ENCODE measurements around the gene SLC15A1. TPM values are rescaled to one million over a fixed set of nuclear protein-coding genes. Genes with fewer than 3 reads are reported as not detected.

The SLC15A1 gene
- polyA plus RNA-seq, 2 of the 4 experiments (the other 2 are of a cell fraction) = 0.04 to 0.09 TPM

- TF ChIP-seq, protein P1, sequence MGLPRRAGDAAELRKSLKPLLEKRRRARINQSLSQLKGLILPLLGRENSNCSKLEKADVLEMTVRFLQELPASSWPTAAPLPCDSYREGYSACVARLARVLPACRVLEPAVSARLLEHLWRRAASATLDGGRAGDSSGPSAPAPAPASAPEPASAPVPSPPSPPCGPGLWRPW (IDR thresholded peaks at IDR 0.05) = no peak
These were observed 17.3 kb upstream of the SLC15A1 start (continued) for GRCh38 chr13:98769736-98770135.

GRCh38 chr13:98768522-98768921, 16.1 kb upstream of the SLC15A1 start:
- POLR2A ChIA-PET = no interaction called here
- 76% methylated on average over 4 of the region's 4 CpGs for WGBS (ENCODE audit: missing lambda C conversion rate)
- no peak for DNase-seq (ENCODE audit: low read depth in 1 of 2, low spot score in 1 of 2)

GRCh38 chr13:98766697-98767096, 14.2 kb upstream of the SLC15A1 start:
- H3K4me2 ChIP-seq = no peak overlapping the region
- H3K4me3 ChIP-seq = no peak overlapping the region
- POLR2A ChIA-PET = no interaction called here
- H3K9me3 ChIP-seq = no peaks in the 10 kb centered on the region
- no peak overlapping the region for H3K27ac ChIP-seq
- H3K4me1 ChIP-seq = no peaks in the 10 kb centered on the region
- no peak for TF ChIP-seq RCOR1 (IDR thresholded peaks at IDR 0.05; ENCODE audit: low read depth, low read length)
- ATAC-seq (no peak), FAIRE-seq (no peak), DNase-seq (ENCODE audit: low read depth in 1 of 2, low spot score in 1 of 2) (no peak)
- 77% methylated on average over 11 of the region's 11 CpGs for WGBS (ENCODE audit: missing lambda C conversion rate)
- CTCF ChIA-PET = interaction anchor here (0.9 to 1.5 kb wide), 2 partner anchors 9 to 322 kb away, joined by 3 read pairs; no protein-coding TSS in a partner anchor

More at GRCh38 chr13:98768522-98768921, 16.1 kb upstream of the SLC15A1 start:
- Histone ChIP-seq H3K4me1 (no peaks in the 10 kb centered on the region), H3K9me3 (no peaks in the 10 kb centered on the region), H3K4me2 (no peak overlapping the region), H3K4me3 (no peak overlapping the region), H3K27ac (no peak overlapping the region)
- CTCF ChIA-PET = no interaction called here
- ATAC-seq (no peak), FAIRE-seq (no peak)
- TF ChIP-seq, protein P2, sequence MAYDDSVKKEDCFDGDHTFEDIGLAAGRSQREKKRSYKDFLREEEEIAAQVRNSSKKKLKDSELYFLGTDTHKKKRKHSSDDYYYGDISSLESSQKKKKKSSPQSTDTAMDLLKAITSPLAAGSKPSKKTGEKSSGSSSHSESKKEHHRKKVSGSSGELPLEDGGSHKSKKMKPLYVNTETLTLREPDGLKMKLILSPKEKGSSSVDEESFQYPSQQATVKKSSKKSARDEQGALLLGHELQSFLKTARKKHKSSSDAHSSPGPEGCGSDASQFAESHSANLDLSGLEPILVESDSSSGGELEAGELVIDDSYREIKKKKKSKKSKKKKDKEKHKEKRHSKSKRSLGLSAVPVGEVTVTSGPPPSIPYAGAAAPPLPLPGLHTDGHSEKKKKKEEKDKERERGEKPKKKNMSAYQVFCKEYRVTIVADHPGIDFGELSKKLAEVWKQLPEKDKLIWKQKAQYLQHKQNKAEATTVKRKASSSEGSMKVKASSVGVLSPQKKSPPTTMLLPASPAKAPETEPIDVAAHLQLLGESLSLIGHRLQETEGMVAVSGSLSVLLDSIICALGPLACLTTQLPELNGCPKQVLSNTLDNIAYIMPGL (CRISPR knock-in tag; IDR thresholded peaks at IDR 0.05; ENCODE audit: borderline replicate concordance) = no peak
- TF ChIP-seq CEBPB (IDR thresholded peaks at IDR 0.05) = peak; percentile 71 to 80; a peak in 3 of 4 replicates

DNA sequence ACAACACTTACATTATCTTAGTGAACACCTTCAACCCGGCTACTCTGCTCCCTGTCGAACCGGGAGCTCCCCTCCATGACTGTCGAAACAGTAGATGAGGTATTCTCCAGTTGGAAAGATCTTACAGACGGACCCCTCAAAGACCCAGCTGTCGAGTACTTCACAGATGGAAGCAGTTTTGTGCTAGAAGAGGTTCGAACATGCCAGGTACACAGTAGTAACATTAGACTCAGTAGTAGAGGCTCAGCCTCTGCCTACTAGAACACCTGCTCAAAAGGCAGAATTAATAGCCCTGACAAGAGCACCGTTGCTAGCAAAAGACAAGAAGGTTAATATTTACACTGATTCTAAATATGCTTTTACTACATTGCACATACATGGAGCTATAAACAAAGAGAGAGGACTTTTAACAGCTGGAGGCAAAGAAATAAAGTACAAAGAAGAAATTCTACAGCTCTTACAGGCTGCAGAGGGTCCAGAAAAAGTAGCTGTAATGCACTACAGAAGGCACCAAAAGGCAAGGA, 13.6 kb upstream of the SLC15A1 start:
- Histone ChIP-seq H3K9me3 (no peaks in the 10 kb centered on the region), H3K4me3 (no peak overlapping the region), H3K27ac (no peak overlapping the region), H3K4me2 (no peak overlapping the region), H3K4me1 (no peaks in the 10 kb centered on the region)
- no peak for TF ChIP-seq JUNB (IDR thresholded peaks at IDR 0.05)
- no peak for TF ChIP-seq RARB (CRISPR knock-in tag; IDR thresholded peaks at IDR 0.05)
- no peak for TF ChIP-seq CEBPB (IDR thresholded peaks at IDR 0.05)
- TF ChIP-seq FOSL2 (IDR thresholded peaks at IDR 0.05) = no peak
- TF ChIP-seq FOSL2 (CRISPR knock-in tag; IDR thresholded peaks at IDR 0.05) = no peak
- no peak for TF ChIP-seq REST (IDR thresholded peaks at IDR 0.05)
- no peak for TF ChIP-seq KDM5A (IDR thresholded peaks at IDR 0.05)
- no peak for TF ChIP-seq BHLHE40 (IDR thresholded peaks at IDR 0.05; ENCODE audit: low read depth, low read length)
- no peak for TF ChIP-seq ZSCAN20 (CRISPR knock-in tag; IDR thresholded peaks at IDR 0.05)
- no peak for TF ChIP-seq RFX5 (IDR thresholded peaks at IDR 0.05)
- TF ChIP-seq FOXS1 (CRISPR knock-in tag; IDR thresholded peaks at IDR 0.05) = no peak
- no peak for TF ChIP-seq CHD2 (IDR thresholded peaks at IDR 0.05; ENCODE audit: low read length, partially characterized antibody)
- no peak for TF ChIP-seq HOXB5 (CRISPR knock-in tag; IDR thresholded peaks at IDR 0.05)
- no peak for TF ChIP-seq MYC (IDR thresholded peaks at IDR 0.05; ENCODE audit: borderline replicate concordance, low read length)
- no peak for TF ChIP-seq CBX8 (IDR thresholded peaks at IDR 0.05)
- ChIA-PET CTCF (interaction anchor here (0.9 to 1.5 kb wide), 2 partner anchors 10 to 321 kb away, joined by 3 read pairs; no protein-coding TSS in a partner anchor), POLR2A (no interaction called here)
- no peak for DNase-seq (ENCODE audit: low read depth in 1 of 2, low spot score in 1 of 2)
- FAIRE-seq = no peak
- ATAC-seq = no peak
- 73% methylated on average over 8 of the region's 8 CpGs for WGBS (ENCODE audit: missing lambda C conversion rate)

Measured in A549 (cell line).